HUES64 (cell line): ENCODE data around the gene KCTD10.
"Not testable (repeated sequence)": the region's sequence is repeated elsewhere in the genome, so short reads cannot be mapped to it uniquely, and the experiment has no call there.

ENCODE experiments used
- H3K27ac ChIP-seq: 2 replicates; pipeline ENCODE4 v1.7.0; 2013; ENCODE audit warnings: low read depth, low read length, inconsistent platforms
- H3K27me3 ChIP-seq: 2 replicates; pipeline ENCODE4 v1.6.1; 2013; ENCODE audit warnings: mild to moderate bottlenecking, low read length; ENCODE audit not compliant: insufficient read depth
- H3K36me3 ChIP-seq: 2 replicates; pipeline ENCODE4 v1.6.1; 2013; ENCODE audit warnings: mild to moderate bottlenecking, low read length; ENCODE audit not compliant: insufficient read depth
- H3K4me1 ChIP-seq: 2 replicates; pipeline ENCODE4 v1.6.1; 2013; ENCODE audit warnings: mild to moderate bottlenecking, low read length, moderate library complexity; ENCODE audit not compliant: insufficient read depth
- H3K4me3 ChIP-seq: 2 replicates; pipeline ENCODE4 v1.5.1; 2013; ENCODE audit warnings: mild to moderate bottlenecking, low read length, moderate library complexity
- H3K9ac ChIP-seq: 2 replicates; pipeline ENCODE4 v1.6.1; 2013; ENCODE audit warnings: mild to moderate bottlenecking, low read depth, low read length
- H3K9me3 ChIP-seq: 2 replicates; pipeline ENCODE4 v1.6.1; 2013; ENCODE audit warnings: low read depth, low read length; ENCODE audit not compliant: insufficient read depth
- WGBS: fragments of 150-250, 120-280 bp; methylation state at CpG from one replicate; pipeline ENCODE4 v1.1.7; 2013; ENCODE audit warnings: missing lambda C conversion rate; 5-methylcytosine and 5-hydroxymethylcytosine counted together

The KCTD10 gene

GRCh38 chr12:109433618-109434017 is 43.5 kb downstream of the KCTD10 start:
- Histone ChIP-seq H3K27ac (no peak overlapping the region), H3K9me3 (no peaks in the 10 kb centered on the region), H3K36me3 (no peaks in the 10 kb centered on the region), H3K9ac (no peak overlapping the region), H3K4me1 (peaks cover 40% of the 10 kb centered on the region), H3K4me3 (no peak overlapping the region), H3K27me3 (no peaks in the 10 kb centered on the region)
- WGBS = 81% methylated on average over 4 of the region's 4 CpGs

GRCh38 chr12:109432842-109433304 is 44.2 kb downstream of the KCTD10 start:
- H3K27me3 ChIP-seq = no peaks in the 10 kb centered on the region
- no peaks in the 10 kb centered on the region for H3K36me3 ChIP-seq
- peaks cover 40% of the 10 kb centered on the region for H3K4me1 ChIP-seq
- no peak overlapping the region for H3K27ac ChIP-seq
- H3K9ac ChIP-seq = no peak overlapping the region
- 51% methylated on average over 14 of the region's 14 CpGs for WGBS
- no peak overlapping the region for H3K4me3 ChIP-seq
- no peaks in the 10 kb centered on the region for H3K9me3 ChIP-seq

DNA sequence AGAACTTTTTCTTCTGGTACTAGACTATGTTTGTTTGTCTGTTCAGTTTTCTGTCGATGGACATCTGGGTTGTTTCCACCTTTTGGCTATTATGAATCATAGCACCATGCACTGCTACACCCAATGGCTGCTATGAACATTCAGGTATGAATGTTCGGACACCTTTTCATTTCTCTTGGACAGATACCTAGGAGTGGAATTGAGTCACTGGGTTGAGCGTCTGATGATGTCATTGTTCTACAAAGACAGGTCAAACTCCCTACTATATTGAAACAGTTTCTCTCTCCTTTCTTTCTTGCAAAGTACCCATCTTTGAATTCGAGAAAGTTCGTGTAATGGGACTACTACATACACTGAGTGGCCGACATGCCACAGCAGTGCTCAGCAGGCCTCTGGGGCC is 44.7 kb downstream of the KCTD10 start:
- H3K4me3 ChIP-seq = no peak overlapping the region
- WGBS = 66% methylated on average over 6 of the region's 6 CpGs
- H3K36me3 ChIP-seq = no peaks in the 10 kb centered on the region
- no peak overlapping the region for H3K9ac ChIP-seq
- no peak overlapping the region for H3K27ac ChIP-seq
- no peaks in the 10 kb centered on the region for H3K9me3 ChIP-seq
- peaks cover 39% of the 10 kb centered on the region for H3K4me1 ChIP-seq
- no peaks in the 10 kb centered on the region for H3K27me3 ChIP-seq

- Histone ChIP-seq H3K9me3 (no peaks in the 10 kb centered on the region), H3K27me3 (no peaks in the 10 kb centered on the region), H3K36me3 (no peaks in the 10 kb centered on the region), H3K4me3 (no peak overlapping the region), H3K27ac (no peak overlapping the region), H3K4me1 (peaks cover 17% of the 10 kb centered on the region), H3K9ac (no peak overlapping the region)
- 96% methylated on average over 6 of the region's 6 CpGs for WGBS
These were observed 46.9 kb downstream of the KCTD10 start for GRCh38 chr12:109430244-109430643.

GRCh38 chr12:109428804-109429203 is 48.3 kb downstream of the KCTD10 start:
- not testable (repeated sequence) for H3K4me1 ChIP-seq, H3K4me3 ChIP-seq, H3K9ac ChIP-seq, H3K27me3 ChIP-seq, H3K9me3 ChIP-seq, H3K27ac ChIP-seq, H3K36me3 ChIP-seq
- 91% methylated on average over 3 of the region's 3 CpGs for whole genome bisulfite sequencing

GRCh38 chr12:109428037-109428629 is 49.0 kb downstream of the KCTD10 start:
- H3K9ac ChIP-seq = no peak overlapping the region
- H3K4me3 ChIP-seq = no peak overlapping the region
- no peaks in the 10 kb centered on the region for H3K9me3 ChIP-seq
- no peaks in the 10 kb centered on the region for H3K27me3 ChIP-seq
- WGBS = 21% methylated on average over 7 of the region's 8 CpGs
- peaks cover 7% of the 10 kb centered on the region; the same call in 1 of the 2 replicates for H3K4me1 ChIP-seq
- H3K27ac ChIP-seq = no peak overlapping the region
- H3K36me3 ChIP-seq = no peaks in the 10 kb centered on the region

DNA sequence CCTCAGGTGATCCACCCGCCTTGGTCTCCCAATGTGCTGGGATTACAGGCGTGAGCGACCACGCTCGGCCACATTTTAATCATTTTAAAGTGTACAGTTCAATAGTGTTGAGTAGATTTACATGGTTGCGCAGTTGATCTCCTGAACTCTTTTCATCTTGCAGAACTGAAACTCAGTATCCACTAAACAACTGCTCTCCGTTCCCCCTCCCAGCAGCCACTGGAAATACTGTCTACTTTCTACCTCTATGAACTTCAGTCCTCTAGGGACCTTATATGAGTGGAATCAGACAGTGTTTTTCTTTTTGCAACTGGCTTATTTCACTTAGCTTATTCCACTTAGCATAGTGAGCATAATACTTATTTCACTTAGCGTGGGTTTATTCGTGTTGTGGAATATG is 53.7 kb downstream of the KCTD10 start:
- no peak overlapping the region for H3K9ac ChIP-seq
- H3K27ac ChIP-seq = no peak overlapping the region
- H3K36me3 ChIP-seq = no peaks in the 10 kb centered on the region
- H3K27me3 ChIP-seq = no peaks in the 10 kb centered on the region
- H3K9me3 ChIP-seq = no peaks in the 10 kb centered on the region
- no peak overlapping the region for H3K4me3 ChIP-seq
- H3K4me1 ChIP-seq = no peaks in the 10 kb centered on the region
- WGBS = 97% methylated on average over 7 of the region's 9 CpGs

- no peaks in the 10 kb centered on the region for H3K4me1 ChIP-seq
- H3K27me3 ChIP-seq = no peaks in the 10 kb centered on the region
- no peak overlapping the region for H3K4me3 ChIP-seq
- H3K9ac ChIP-seq = no peak overlapping the region
- no peaks in the 10 kb centered on the region for H3K9me3 ChIP-seq
- WGBS = 76% methylated on average over 10 of the region's 10 CpGs
- H3K27ac ChIP-seq = no peak overlapping the region
- no peaks in the 10 kb centered on the region for H3K36me3 ChIP-seq
These were observed 54.8 kb downstream of the KCTD10 start for GRCh38 chr12:109422251-109422650.

GRCh38 chr12:109421355-109422087 is 55.6 kb downstream of the KCTD10 start:
- Histone ChIP-seq H3K27me3 (no peaks in the 10 kb centered on the region), H3K36me3 (no peaks in the 10 kb centered on the region), H3K4me3 (no peak overlapping the region), H3K9ac (no peak overlapping the region), H3K27ac (no peak overlapping the region), H3K4me1 (no peaks in the 10 kb centered on the region), H3K9me3 (no peaks in the 10 kb centered on the region)
- 80% methylated on average over 8 of the region's 8 CpGs for WGBS

GRCh38 chr12:109418848-109419480 is 58.1 kb downstream of the KCTD10 start:
- H3K36me3 ChIP-seq = no peaks in the 10 kb centered on the region
- WGBS = 71% methylated on average over 4 of the region's 4 CpGs

GRCh38 chr12:109406147-109406546 is 71.0 kb downstream of the KCTD10 start:
- H3K9ac ChIP-seq, H3K36me3 ChIP-seq, H3K27ac ChIP-seq, H3K4me3 ChIP-seq, H3K4me1 ChIP-seq, H3K27me3 ChIP-seq, H3K9me3 ChIP-seq: not testable (repeated sequence)
- 95% methylated on average over 4 of the region's 4 CpGs for WGBS

More at GRCh38 chr12:109418848-109419480, 58.1 kb downstream of the KCTD10 start:
- H3K9ac ChIP-seq = no peak overlapping the region
- H3K27me3 ChIP-seq = no peaks in the 10 kb centered on the region
- no peaks in the 10 kb centered on the region for H3K9me3 ChIP-seq
- H3K4me1 ChIP-seq = no peaks in the 10 kb centered on the region
- no peak overlapping the region for H3K27ac ChIP-seq
- no peak overlapping the region for H3K4me3 ChIP-seq
